ENCODE data around the gene PPP1R12B.
"Not testable (repeated sequence)": the region's sequence is repeated elsewhere in the genome, so short reads cannot be mapped to it uniquely, and the experiment has no call there.

PPP1R12B gene

GRCh38 chr1:202329891-202330290, 18.6 kb upstream of the PPP1R12B start:
- no peak for DNase-seq (ENCODE audit: low read depth, low spot score)
- no peak overlapping the region for H3K4me3 ChIP-seq (ENCODE audit: low read length)

GRCh38 chr1:202333861-202334260, 14.6 kb upstream of the PPP1R12B start:
- no peak for DNase-seq (ENCODE audit: low read depth, low spot score)
- H3K4me3 ChIP-seq (ENCODE audit: low read length), result no peak overlapping the region

GRCh38 chr1:202343652-202344349, 4.7 kb upstream of the PPP1R12B start:
- H3K4me3 ChIP-seq (ENCODE audit: low read length), result no peak overlapping the region
- peak; percentile 64 for DNase-seq (ENCODE audit: low read depth, low spot score)

- peak overlapping the region; percentile 77 for H3K4me3 ChIP-seq (ENCODE audit: low read length)
- no peak for DNase-seq (ENCODE audit: low read depth, low spot score)
Observed at GRCh38 chr1:202348005-202348508, 442 bp upstream of the PPP1R12B start.

- H3K4me3 ChIP-seq (ENCODE audit: low read length), result peak overlapping the region; percentile 77
- DNase-seq (ENCODE audit: low read depth, low spot score), result no peak
Observed at GRCh38 chr1:202349206-202349928, 868 bp downstream of the PPP1R12B start.

GRCh38 chr1:202351725-202352124, 3.2 kb downstream of the PPP1R12B start:
- DNase-seq (ENCODE audit: low read depth, low spot score), result no peak
- H3K4me3 ChIP-seq (ENCODE audit: low read length), result no peak overlapping the region

GRCh38 chr1:202352583-202353197, 4.2 kb downstream of the PPP1R12B start:
- not testable (repeated sequence) for H3K4me3 ChIP-seq (ENCODE audit: low read length); DNase-seq (ENCODE audit: low read depth, low spot score)

- no peak for DNase-seq (ENCODE audit: low read depth, low spot score)
- H3K4me3 ChIP-seq (ENCODE audit: low read length), result no peak overlapping the region
Observed at GRCh38 chr1:202355944-202356553, 7.5 kb downstream of the PPP1R12B start.

GRCh38 chr1:202357506-202357905, 9.0 kb downstream of the PPP1R12B start:
- no peak for DNase-seq (ENCODE audit: low read depth, low spot score)
- no peak overlapping the region for H3K4me3 ChIP-seq (ENCODE audit: low read length)

GRCh38 chr1:202361224-202361623, 12.7 kb downstream of the PPP1R12B start:
- DNase-seq (ENCODE audit: low read depth, low spot score), result no peak
- no peak overlapping the region for H3K4me3 ChIP-seq (ENCODE audit: low read length)

- no peak for DNase-seq (ENCODE audit: low read depth, low spot score)
- no peak overlapping the region for H3K4me3 ChIP-seq (ENCODE audit: low read length)
Observed at GRCh38 chr1:202361701-202362100, 13.2 kb downstream of the PPP1R12B start.

- DNase-seq (ENCODE audit: low read depth, low spot score), result no peak
- no peak overlapping the region for H3K4me3 ChIP-seq (ENCODE audit: low read length)
Observed at GRCh38 chr1:202362212-202362611, 13.7 kb downstream of the PPP1R12B start.

- H3K4me3 ChIP-seq (ENCODE audit: low read length), result no peak overlapping the region
- no peak for DNase-seq (ENCODE audit: low read depth, low spot score)
Observed at GRCh38 chr1:202365092-202365815, 16.8 kb downstream of the PPP1R12B start.

GRCh38 chr1:202367271-202367670, 18.8 kb downstream of the PPP1R12B start:
- no peak overlapping the region for H3K4me3 ChIP-seq (ENCODE audit: low read length)
- DNase-seq (ENCODE audit: low read depth, low spot score), result no peak

GRCh38 chr1:202370906-202371305, 22.4 kb downstream of the PPP1R12B start:
- not testable (repeated sequence) for DNase-seq (ENCODE audit: low read depth, low spot score); H3K4me3 ChIP-seq (ENCODE audit: low read length)

- no peak for DNase-seq (ENCODE audit: low read depth, low spot score)
- no peak overlapping the region for H3K4me3 ChIP-seq (ENCODE audit: low read length)
Observed at GRCh38 chr1:202374099-202374498, 25.6 kb downstream of the PPP1R12B start.

GRCh38 chr1:202375175-202375574, 26.7 kb downstream of the PPP1R12B start:
- not testable (repeated sequence) for H3K4me3 ChIP-seq (ENCODE audit: low read length); DNase-seq (ENCODE audit: low read depth, low spot score)

GRCh38 chr1:202376247-202376646, 27.7 kb downstream of the PPP1R12B start:
- no peak overlapping the region for H3K4me3 ChIP-seq (ENCODE audit: low read length)
- DNase-seq (ENCODE audit: low read depth, low spot score), result no peak

- peak; percentile 25 for DNase-seq (ENCODE audit: low read depth, low spot score)
- not testable (repeated sequence) for H3K4me3 ChIP-seq (ENCODE audit: low read length)
Observed at GRCh38 chr1:202379884-202380529, 31.5 kb downstream of the PPP1R12B start.
